ENCODE data around the gene RAPGEF4. TPM values are rescaled to one million over a fixed set of nuclear protein-coding genes. Genes with fewer than 3 reads are reported as not detected.

RAPGEF4 gene
- total RNA-seq, 6 experiments from 2014 or later, result 9.5 to 18.4 (median 14.7) TPM

- DNase-seq (no peak), ATAC-seq (no peak)
- intact Hi-C loops (cut with DNase I), result no loop called here
- Histone ChIP-seq H3K4me3 (no peak overlapping the region), H3K27me3 (no peaks in the 10 kb centered on the region), H3K36me3 (no peaks in the 10 kb centered on the region), H3K9me3 (no peaks in the 10 kb centered on the region), H3K27ac (no peak overlapping the region), H3K4me1 (peaks cover 0 to 11% (median 0%) of the 10 kb centered on the region in 4 donors)
- TF ChIP-seq POLR2A (IDR thresholded peaks at IDR 0.05), result no peak
- TF ChIP-seq CTCF (IDR thresholded peaks at IDR 0.05), result no peak
These were observed 305.1 kb downstream of the RAPGEF4 start for GRCh38 chr2:173040729-173041128.

- ATAC-seq (peak; percentile 91 to 97 (median 96)), DNase-seq (peak; percentile 82 to 88 (median 83))
- peak overlapping the region; percentile 78 to 86 (median 80) for H3K27ac ChIP-seq
- intact Hi-C loops (cut with DNase I), result no loop called here
- H3K4me1 ChIP-seq, result peaks cover 0 to 17% (median 4%) of the 10 kb centered on the region in 4 donors
- H3K9me3 ChIP-seq, result no peaks in the 10 kb centered on the region
- no peak overlapping the region for H3K4me3 ChIP-seq
- no peak for TF ChIP-seq CTCF (IDR thresholded peaks at IDR 0.05)
- no peak for TF ChIP-seq POLR2A (IDR thresholded peaks at IDR 0.05)
- H3K27me3 ChIP-seq, result no peaks in the 10 kb centered on the region
- no peaks in the 10 kb centered on the region for H3K36me3 ChIP-seq
- 75% methylated on average over 2 of the region's 8 CpGs for WGBS (ENCODE audit: insufficient coverage, low coverage, low lambda C conversion rate, missing lambda C conversion rate)
These were observed 307.8 kb downstream of the RAPGEF4 start for GRCh38 chr2:173043476-173043875.

GRCh38 chr2:173043897-173044519 is 308.4 kb downstream of the RAPGEF4 start:
- DNase-seq, result no peak
- H3K4me3 ChIP-seq, result no peak overlapping the region
- H3K9me3 ChIP-seq, result no peaks in the 10 kb centered on the region
- WGBS (ENCODE audit: insufficient coverage, low coverage, low lambda C conversion rate, missing lambda C conversion rate), result 96% methylated on average over 12 of the region's 13 CpGs
- intact Hi-C loops (cut with DNase I), result no loop called here
- H3K4me1 ChIP-seq, result peaks cover 0 to 19% (median 4%) of the 10 kb centered on the region in 4 donors
- no peak for TF ChIP-seq POLR2A (IDR thresholded peaks at IDR 0.05)
- no peak for TF ChIP-seq CTCF (IDR thresholded peaks at IDR 0.05)
- peak in 3 of 4 donors; percentile 48 to 54 (median 50) for ATAC-seq
- no peaks in the 10 kb centered on the region for H3K27me3 ChIP-seq
- peak overlapping the region; percentile 78 to 86 (median 80) for H3K27ac ChIP-seq
- no peaks in the 10 kb centered on the region for H3K36me3 ChIP-seq

GRCh38 chr2:173044686-173045085 is 309.0 kb downstream of the RAPGEF4 start:
- peaks cover 0 to 23% (median 6%) of the 10 kb centered on the region in 4 donors for H3K4me1 ChIP-seq
- peak overlapping the region; percentile 11 to 80 (median 70) for H3K27ac ChIP-seq
- no peak overlapping the region for H3K4me3 ChIP-seq
- intact Hi-C loops (cut with DNase I), result no loop called here
- TF ChIP-seq CTCF (IDR thresholded peaks at IDR 0.05), result no peak
- no peak for TF ChIP-seq POLR2A (IDR thresholded peaks at IDR 0.05)
- H3K9me3 ChIP-seq, result no peaks in the 10 kb centered on the region
- DNase-seq (no peak), ATAC-seq (peak in 1 of 4 donors; percentile 1)
- 85% methylated on average over 10 of the region's 10 CpGs for WGBS (ENCODE audit: insufficient coverage, low coverage, low lambda C conversion rate, missing lambda C conversion rate)
- H3K27me3 ChIP-seq, result no peaks in the 10 kb centered on the region
- no peaks in the 10 kb centered on the region for H3K36me3 ChIP-seq
